Testis (tissue), 3 donors: ENCODE data around the gene ADAM11. TPM values are rescaled to one million over a fixed set of nuclear protein-coding genes. Genes with fewer than 3 reads are reported as not detected.
A peak's percentile ranks its signal among the peaks of the same experiment; 100 is the strongest.

Experiments used
- DNase-seq: peaks from one replicate; pipeline ENCODE4 v3.0.0-alpha.2; 2019
- H3K27ac ChIP-seq, 2 donors: fragments of 200-600 bp; sonication (generic); one replicate each; pipeline ENCODE4 v1.5.1; 2019
- H3K27me3 ChIP-seq: fragments of 200-600 bp; sonication (generic); one replicate; pipeline ENCODE4 v1.5.1; 2019
- H3K36me3 ChIP-seq: fragments of 200-600 bp; sonication (generic); one replicate; pipeline ENCODE4 v1.5.1; 2017; ENCODE audit warnings: low read depth; ENCODE audit errors: missing control alignments
- H3K4me1 ChIP-seq: fragments of 200-600 bp; sonication (generic); one replicate; pipeline ENCODE4 v1.5.1; 2019
- H3K4me3 ChIP-seq, 2 donors: fragments of 200-600 bp; sonication (generic); one replicate each; pipeline ENCODE4 v1.5.1; 2017 to 2019
- H3K9me3 ChIP-seq: fragments of 200-600 bp; sonication (generic); one replicate; pipeline ENCODE4 v1.5.1; 2017
- POLR2A ChIP-seq: fragments of 450-650 bp; IDR thresholded peaks from one replicate; pipeline ENCODE4 v1.6.1; 2017; ENCODE audit warnings: antibody characterized with exemption, mild to moderate bottlenecking, moderate library complexity
- WGBS, 2 donors: methylation state at CpG; one replicate each; pipeline ENCODE4 v1.1.5; 2018; 5-methylcytosine and 5-hydroxymethylcytosine counted together
- intact Hi-C: fragments of 100-400 bp; cut with DNase I; formaldehyde crosslinking; loops from one replicate; pipeline ENCODE4 v1.15.1; 2023; ENCODE audit warnings: low total_unique reads
- polyA plus RNA-seq: library from polyadenylated mRNA; stranded (reverse); fragments of 350-450 nt; fragmentation: Illumina TruSeq; extraction: RNeasy Lipid Tissue Mini Kit (QIAGEN cat#74804); gene quantifications from one replicate; pipeline ENCODE4 v1.2.3, GENCODE V29; 2014; ENCODE audit warnings: low read depth, low replicate concordance; ENCODE audit not compliant: insufficient read depth
- total RNA-seq, 2 donors: library from RNA; depleted of rRNA; stranded (reverse); fragments of >200 nt; gene quantifications; one replicate each; pipeline ENCODE4 v1.2.3, GENCODE V29; 2016
- TF ChIP-seq, protein P1 (sequence below), 3 experiments: fragments of 450-650 bp in 2 of 3; fragments of 200-600 bp in 1 of 3; sonication (generic) in 1 of 3; IDR thresholded peaks; one replicate each; pipeline ENCODE4 v1.5.1; 2016 to 2019; ENCODE audit warnings: antibody characterized with exemption in 3 of 3, mild to moderate bottlenecking in 2 of 3, moderate library complexity in 1 of 3

Gene ADAM11
- total and polyA plus RNA-seq, 3 donors from 2014 or later, result 4.9 to 7.6 (median 7.6) TPM

DNA sequence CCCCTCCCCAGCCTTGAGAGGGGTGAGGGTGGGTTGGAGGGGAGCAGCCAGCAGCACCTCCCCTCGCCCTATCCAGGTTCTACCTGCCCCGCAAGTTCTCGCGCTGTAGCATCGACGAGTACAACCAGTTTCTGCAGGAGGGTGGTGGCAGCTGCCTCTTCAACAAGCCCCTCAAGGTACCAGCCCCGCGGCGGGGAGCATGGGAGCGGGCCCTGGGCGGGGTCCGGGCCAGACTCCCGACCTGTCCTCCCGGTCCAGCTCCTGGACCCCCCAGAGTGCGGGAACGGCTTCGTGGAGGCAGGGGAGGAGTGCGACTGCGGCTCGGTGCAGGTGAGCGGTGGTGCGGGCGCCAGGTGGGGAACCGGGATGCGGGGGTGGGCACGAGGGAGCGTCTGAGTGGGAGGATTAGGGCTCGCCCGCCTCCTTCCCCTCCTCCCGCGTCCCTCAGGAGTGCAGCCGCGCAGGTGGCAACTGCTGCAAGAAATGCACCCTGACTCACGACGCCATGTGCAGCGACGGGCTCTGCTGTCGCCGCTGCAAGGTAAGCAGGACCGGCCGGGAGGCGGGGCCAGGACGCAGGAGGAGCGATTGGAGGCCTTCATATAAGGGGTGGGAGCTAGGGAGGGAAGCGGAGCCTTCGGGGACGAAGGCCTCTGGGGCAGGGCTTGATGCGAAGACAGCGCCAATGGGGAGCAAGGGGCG lies 16.5 kb downstream of the ADAM11 start:
- H3K4me3 ChIP-seq, result peak overlapping the region; percentile 37 to 59
- H3K9me3 ChIP-seq, result no peaks in the 10 kb centered on the region
- no peaks in the 10 kb centered on the region for H3K27me3 ChIP-seq
- 0% methylated on average over 18 to 49 of the region's 50 CpGs for WGBS, 2 donors
- peaks cover 6% of the 10 kb centered on the region for H3K4me1 ChIP-seq
- H3K36me3 ChIP-seq, result no peaks in the 10 kb centered on the region
- H3K27ac ChIP-seq, result no peak overlapping the region
- peak; percentile 97 for DNase-seq
- TF ChIP-seq, protein P1, sequence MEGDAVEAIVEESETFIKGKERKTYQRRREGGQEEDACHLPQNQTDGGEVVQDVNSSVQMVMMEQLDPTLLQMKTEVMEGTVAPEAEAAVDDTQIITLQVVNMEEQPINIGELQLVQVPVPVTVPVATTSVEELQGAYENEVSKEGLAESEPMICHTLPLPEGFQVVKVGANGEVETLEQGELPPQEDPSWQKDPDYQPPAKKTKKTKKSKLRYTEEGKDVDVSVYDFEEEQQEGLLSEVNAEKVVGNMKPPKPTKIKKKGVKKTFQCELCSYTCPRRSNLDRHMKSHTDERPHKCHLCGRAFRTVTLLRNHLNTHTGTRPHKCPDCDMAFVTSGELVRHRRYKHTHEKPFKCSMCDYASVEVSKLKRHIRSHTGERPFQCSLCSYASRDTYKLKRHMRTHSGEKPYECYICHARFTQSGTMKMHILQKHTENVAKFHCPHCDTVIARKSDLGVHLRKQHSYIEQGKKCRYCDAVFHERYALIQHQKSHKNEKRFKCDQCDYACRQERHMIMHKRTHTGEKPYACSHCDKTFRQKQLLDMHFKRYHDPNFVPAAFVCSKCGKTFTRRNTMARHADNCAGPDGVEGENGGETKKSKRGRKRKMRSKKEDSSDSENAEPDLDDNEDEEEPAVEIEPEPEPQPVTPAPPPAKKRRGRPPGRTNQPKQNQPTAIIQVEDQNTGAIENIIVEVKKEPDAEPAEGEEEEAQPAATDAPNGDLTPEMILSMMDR (IDR thresholded peaks at IDR 0.05), result peak in 1 of 3 experiments; percentile 9
- TF ChIP-seq POLR2A, result no peak
- intact Hi-C loops, result loop anchor here (5.0 to 10.0 kb wide), 3 partner anchors 87 to 350 kb away; no protein-coding TSS in a partner anchor

DNA sequence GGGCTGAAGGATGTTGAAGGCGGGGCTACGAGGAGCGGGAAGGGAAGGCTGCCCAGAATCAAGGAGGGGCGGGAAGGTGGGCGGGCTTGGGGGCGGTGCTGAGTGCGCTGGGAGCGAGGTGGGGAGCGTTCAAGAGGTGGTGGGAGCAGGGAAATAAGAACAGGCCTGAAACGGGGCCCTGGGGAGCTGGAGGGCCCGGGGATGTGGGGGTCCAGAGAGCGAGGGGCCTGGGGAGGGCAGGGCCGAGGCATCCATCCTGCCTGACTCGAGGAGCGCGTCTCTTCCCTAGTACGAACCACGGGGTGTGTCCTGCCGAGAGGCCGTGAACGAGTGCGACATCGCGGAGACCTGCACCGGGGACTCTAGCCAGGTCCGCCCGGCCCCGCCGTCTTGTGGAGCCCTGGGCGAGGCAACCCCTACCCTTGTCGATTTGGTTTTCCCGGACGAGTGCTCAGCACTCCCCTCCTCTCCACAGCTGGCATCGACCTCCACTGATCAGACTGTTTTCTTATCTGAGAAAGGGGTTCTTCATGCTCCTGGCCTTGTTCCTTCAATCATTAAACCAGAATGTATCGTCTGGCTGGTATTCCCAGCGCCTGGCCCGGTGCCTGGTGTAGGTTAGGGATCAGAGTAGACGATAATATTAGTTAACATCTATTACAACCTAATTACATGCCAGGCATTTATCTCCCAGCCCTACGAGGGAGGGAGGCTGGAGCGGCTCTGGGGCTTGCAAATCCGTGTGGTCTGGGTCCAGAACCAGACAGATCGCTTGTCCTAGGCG lies 17.2 kb downstream of the ADAM11 start:
- no peaks in the 10 kb centered on the region for H3K36me3 ChIP-seq
- peak overlapping the region in 1 of 2 donors; percentile 18 for H3K27ac ChIP-seq
- TF ChIP-seq POLR2A, result no peak
- TF ChIP-seq, protein P1 (IDR thresholded peaks at IDR 0.05), result no peak
- peak overlapping the region; percentile 37 to 59 for H3K4me3 ChIP-seq
- no peaks in the 10 kb centered on the region for H3K9me3 ChIP-seq
- intact Hi-C loops, result loop anchor here (5.0 to 10.0 kb wide), 3 partner anchors 86 to 349 kb away; no protein-coding TSS in a partner anchor
- 6 to 9% methylated on average over 41 to 42 of the region's 43 CpGs for WGBS, 2 donors
- DNase-seq, result peak; percentile 38
- H3K27me3 ChIP-seq, result no peaks in the 10 kb centered on the region
- H3K4me1 ChIP-seq, result peaks cover 6% of the 10 kb centered on the region

- Histone ChIP-seq H3K27ac (no peak overlapping the region), H3K4me3 (no peak overlapping the region), H3K9me3 (no peaks in the 10 kb centered on the region), H3K4me1 (peaks cover 10% of the 10 kb centered on the region), H3K36me3 (no peaks in the 10 kb centered on the region), H3K27me3 (no peaks in the 10 kb centered on the region)
- 74 to 81% methylated on average over 17 to 19 of the region's 19 CpGs for WGBS, 2 donors
- no peak for TF ChIP-seq POLR2A
- TF ChIP-seq, protein P1 (IDR thresholded peaks at IDR 0.05), result no peak
- intact Hi-C loops, result loop anchor here (5.0 to 10.0 kb wide), 3 partner anchors 85 to 348 kb away; no protein-coding TSS in a partner anchor
- DNase-seq, result no peak
These were observed 18.0 kb downstream of the ADAM11 start for GRCh38 chr17:44776628-44777393.

DNA sequence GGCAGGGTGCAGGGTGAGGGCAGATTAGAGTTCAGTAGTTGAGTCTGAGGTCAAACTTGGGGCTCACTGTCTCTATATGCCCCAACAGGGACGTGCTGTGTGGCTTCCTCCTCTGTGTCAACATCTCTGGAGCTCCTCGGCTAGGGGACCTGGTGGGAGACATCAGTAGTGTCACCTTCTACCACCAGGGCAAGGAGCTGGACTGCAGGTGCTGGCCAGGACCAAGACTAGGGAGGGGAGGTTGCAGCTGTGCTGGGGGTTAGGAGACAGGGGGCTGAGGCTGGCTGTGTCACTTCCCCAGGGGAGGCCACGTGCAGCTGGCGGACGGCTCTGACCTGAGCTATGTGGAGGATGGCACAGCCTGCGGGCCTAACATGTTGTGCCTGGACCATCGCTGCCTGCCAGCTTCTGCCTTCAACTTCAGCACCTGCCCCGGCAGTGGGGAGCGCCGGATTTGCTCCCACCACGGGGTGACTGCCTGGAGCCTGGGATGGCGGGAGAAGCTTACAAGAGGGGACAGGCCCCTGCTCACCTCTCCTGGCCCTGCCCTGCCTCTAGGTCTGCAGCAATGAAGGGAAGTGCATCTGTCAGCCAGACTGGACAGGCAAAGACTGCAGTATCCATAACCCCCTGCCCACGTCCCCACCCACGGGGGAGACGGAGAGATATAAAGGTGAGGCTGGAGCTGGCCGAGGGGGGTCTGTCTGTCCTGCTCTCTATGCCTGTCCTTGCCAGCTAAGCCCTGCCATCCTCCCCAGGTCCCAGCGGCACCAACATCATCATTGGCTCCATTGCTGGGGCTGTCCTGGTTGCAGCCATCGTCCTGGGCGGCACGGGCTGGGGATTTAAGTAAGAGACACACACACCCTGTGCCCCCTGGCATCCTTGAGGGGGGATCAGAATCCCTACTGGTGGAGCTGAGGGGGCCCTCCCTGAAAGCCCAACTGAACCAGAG lies 18.9 kb downstream of the ADAM11 start:
- WGBS, 2 donors, result 84% methylated on average over 3 to 20 of the region's 20 CpGs
- H3K36me3 ChIP-seq, result no peaks in the 10 kb centered on the region
- no peak for TF ChIP-seq POLR2A
- TF ChIP-seq, protein P1 (IDR thresholded peaks at IDR 0.05), result no peak
- H3K27me3 ChIP-seq, result no peaks in the 10 kb centered on the region
- peaks cover 16% of the 10 kb centered on the region for H3K4me1 ChIP-seq
- no peaks in the 10 kb centered on the region for H3K9me3 ChIP-seq
- H3K4me3 ChIP-seq, result no peak overlapping the region
- DNase-seq, result no peak
- intact Hi-C loops, result loop anchor here (5.0 to 10.0 kb wide), 3 partner anchors 85 to 347 kb away; no protein-coding TSS in a partner anchor
- H3K27ac ChIP-seq, result no peak overlapping the region
